ENCODE measurements around the gene TPI1. TPM values are rescaled to one million over a fixed set of nuclear protein-coding genes. Genes with fewer than 3 reads are reported as not detected.

Gene TPI1
- total RNA-seq, 4 donors from 2014 or later = 288 to 372 (median 355) TPM

DNA sequence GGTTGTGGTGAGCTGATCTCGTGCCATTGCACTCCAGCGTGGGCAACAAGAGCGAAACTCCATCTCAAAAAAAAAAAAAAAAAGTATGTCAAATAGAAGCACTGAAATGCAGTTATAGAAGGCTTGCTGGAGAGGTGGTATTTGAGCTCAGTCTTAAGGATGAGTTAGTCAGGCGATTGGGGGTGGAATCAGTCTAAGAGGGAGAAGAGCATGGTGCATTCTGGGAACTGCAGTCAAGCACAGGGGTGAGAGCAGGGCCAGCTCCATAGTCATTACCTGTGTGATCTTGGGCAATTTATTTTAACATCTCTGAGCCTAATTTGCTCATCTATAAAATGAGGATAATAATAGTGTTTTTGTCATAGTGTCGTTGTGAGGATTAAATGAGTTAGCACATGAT is 32.5 kb upstream of the TPI1 start:
- no peak for TF ChIP-seq EP300 (IDR thresholded peaks at IDR 0.05)
- TF ChIP-seq, protein P1, sequence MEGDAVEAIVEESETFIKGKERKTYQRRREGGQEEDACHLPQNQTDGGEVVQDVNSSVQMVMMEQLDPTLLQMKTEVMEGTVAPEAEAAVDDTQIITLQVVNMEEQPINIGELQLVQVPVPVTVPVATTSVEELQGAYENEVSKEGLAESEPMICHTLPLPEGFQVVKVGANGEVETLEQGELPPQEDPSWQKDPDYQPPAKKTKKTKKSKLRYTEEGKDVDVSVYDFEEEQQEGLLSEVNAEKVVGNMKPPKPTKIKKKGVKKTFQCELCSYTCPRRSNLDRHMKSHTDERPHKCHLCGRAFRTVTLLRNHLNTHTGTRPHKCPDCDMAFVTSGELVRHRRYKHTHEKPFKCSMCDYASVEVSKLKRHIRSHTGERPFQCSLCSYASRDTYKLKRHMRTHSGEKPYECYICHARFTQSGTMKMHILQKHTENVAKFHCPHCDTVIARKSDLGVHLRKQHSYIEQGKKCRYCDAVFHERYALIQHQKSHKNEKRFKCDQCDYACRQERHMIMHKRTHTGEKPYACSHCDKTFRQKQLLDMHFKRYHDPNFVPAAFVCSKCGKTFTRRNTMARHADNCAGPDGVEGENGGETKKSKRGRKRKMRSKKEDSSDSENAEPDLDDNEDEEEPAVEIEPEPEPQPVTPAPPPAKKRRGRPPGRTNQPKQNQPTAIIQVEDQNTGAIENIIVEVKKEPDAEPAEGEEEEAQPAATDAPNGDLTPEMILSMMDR (IDR thresholded peaks at IDR 0.05) = no peak
- no peak for TF ChIP-seq POLR2AphosphoS5 (IDR thresholded peaks at IDR 0.05)
- no peak for TF ChIP-seq POLR2A (IDR thresholded peaks at IDR 0.05; ENCODE audit: low read depth)
- DNase-seq (ENCODE audit: extremely low spot score) = no peak
- intact Hi-C loops (cut with DNase I) = no loop called here
- Histone ChIP-seq H3K27ac (replicated peaks in 1 of 4) (no peak overlapping the region), H3K36me3 (peaks cover 22 to 87% (median 52%) of the 10 kb centered on the region in 4 donors), H3K27me3 (no peaks in the 10 kb centered on the region), H3K4me3 (no peak overlapping the region), H3K4me1 (peaks cover under 1 to 11% (median 7%) of the 10 kb centered on the region in 4 donors), H3K9me3 (no peaks in the 10 kb centered on the region)
- 79% methylated on average over 5 of the region's 5 CpGs for WGBS

DNA sequence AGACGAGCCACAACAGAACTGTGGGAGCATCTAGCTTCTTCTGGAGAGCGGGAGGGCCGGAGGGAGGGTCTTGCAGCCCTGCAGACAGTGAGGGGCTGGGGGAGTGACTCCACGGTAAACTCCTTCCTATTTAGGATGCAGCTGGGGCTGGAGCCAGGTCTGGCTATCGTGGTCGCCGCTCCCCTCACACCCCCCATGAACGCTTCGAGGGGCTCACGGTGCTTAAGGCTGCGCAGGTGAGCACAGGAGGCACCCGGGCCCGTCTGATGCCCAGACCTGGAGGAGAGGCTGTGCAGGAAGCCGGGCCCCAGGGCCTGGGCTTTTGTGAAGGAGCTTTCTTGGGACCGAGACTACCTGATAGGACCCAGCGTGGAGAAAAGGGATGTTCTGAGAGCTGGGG is 30.5 kb upstream of the TPI1 start:
- intact Hi-C loops (cut with DNase I) = no loop called here
- Histone ChIP-seq H3K27me3 (no peaks in the 10 kb centered on the region), H3K27ac (replicated peaks in 1 of 4) (no peak overlapping the region), H3K4me1 (peaks cover 0 to 5% (median 0%) of the 10 kb centered on the region in 4 donors), H3K36me3 (peaks cover 22 to 79% (median 44%) of the 10 kb centered on the region in 4 donors), H3K4me3 (no peak overlapping the region), H3K9me3 (no peaks in the 10 kb centered on the region)
- DNase-seq (ENCODE audit: extremely low spot score) = no peak
- WGBS = 83% methylated on average over 16 of the region's 16 CpGs
- TF ChIP-seq EP300 (IDR thresholded peaks at IDR 0.05) (no peak), POLR2A (IDR thresholded peaks at IDR 0.05; ENCODE audit: low read depth) (no peak), POLR2AphosphoS5 (IDR thresholded peaks at IDR 0.05) (no peak)
- TF ChIP-seq, protein P1 (IDR thresholded peaks at IDR 0.05) = no peak

DNA sequence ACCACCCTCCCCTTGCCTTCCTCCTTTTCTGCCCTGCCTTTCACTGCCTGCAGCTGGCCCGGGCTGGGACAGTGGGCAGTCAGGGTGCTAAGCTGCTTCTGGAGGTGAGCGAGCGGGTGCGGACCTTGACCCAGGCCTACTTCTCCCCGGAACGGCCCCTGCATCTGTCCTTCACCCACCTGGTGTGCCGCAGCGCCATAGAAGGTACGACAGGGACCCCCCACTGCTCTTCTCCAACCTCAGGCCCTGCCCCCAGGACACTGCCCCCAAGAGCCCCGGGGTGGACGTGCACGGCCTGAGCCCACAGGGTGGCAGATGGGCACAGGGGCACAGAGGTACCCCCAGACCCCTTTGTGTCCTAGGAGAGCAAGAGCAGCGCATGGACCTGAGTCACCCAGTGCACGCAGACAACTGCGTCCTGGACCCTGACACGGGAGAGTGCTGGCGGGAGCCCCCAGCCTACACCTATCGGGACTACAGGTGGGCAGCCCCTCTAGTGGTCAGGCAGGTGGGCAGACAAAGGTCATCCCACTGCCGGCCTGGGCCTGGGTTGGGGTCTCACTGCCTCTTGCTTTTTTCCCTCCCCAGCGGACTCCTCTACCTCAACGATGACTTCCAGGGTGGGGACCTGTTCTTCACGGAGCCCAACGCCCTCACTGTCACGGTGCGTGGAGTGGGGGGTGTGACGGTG is 29.8 kb upstream of the TPI1 start:
- intact Hi-C loops (cut with DNase I) = no loop called here
- TF ChIP-seq EP300 (IDR thresholded peaks at IDR 0.05) (no peak), POLR2A (IDR thresholded peaks at IDR 0.05; ENCODE audit: low read depth) (no peak), POLR2AphosphoS5 (IDR thresholded peaks at IDR 0.05) (no peak)
- TF ChIP-seq, protein P1 (IDR thresholded peaks at IDR 0.05) = no peak
- Histone ChIP-seq H3K36me3 (peaks cover 22 to 74% (median 40%) of the 10 kb centered on the region in 4 donors), H3K4me1 (peaks cover 0 to 5% (median 0%) of the 10 kb centered on the region in 4 donors), H3K27ac (replicated peaks in 1 of 4) (no peak overlapping the region), H3K9me3 (no peaks in the 10 kb centered on the region), H3K4me3 (no peak overlapping the region), H3K27me3 (no peaks in the 10 kb centered on the region)
- DNase-seq (ENCODE audit: extremely low spot score) = no peak
- WGBS = 92% methylated on average over 17 of the region's 26 CpGs

DNA sequence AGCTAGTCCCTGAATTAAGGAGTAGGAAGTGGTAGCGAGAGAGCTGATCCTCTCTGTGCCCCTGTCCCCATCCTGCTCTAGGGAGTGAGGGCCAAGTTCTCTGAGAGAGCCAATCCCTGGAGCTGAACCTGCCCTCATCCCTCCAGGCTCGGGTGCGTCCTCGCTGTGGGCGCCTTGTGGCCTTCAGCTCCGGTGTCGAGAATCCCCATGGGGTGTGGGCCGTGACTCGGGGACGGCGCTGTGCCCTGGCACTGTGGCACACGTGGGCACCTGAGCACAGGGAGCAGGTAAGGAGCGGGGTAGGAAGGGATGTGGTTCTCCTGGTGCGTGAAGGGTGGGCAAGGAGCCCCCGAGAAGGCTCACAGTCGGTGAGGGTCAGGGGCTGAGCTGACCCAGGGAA is 28.5 kb upstream of the TPI1 start:
- no peaks in the 10 kb centered on the region for H3K27me3 ChIP-seq
- no peak for DNase-seq (ENCODE audit: extremely low spot score)
- H3K36me3 ChIP-seq = peaks cover 19 to 75% (median 45%) of the 10 kb centered on the region in 4 donors
- no peak overlapping the region for H3K27ac ChIP-seq (replicated peaks in 1 of 4)
- 87% methylated on average over 10 of the region's 16 CpGs for WGBS
- intact Hi-C loops (cut with DNase I) = no loop called here
- TF ChIP-seq POLR2A (IDR thresholded peaks at IDR 0.05; ENCODE audit: low read depth) (no peak), POLR2AphosphoS5 (IDR thresholded peaks at IDR 0.05) (no peak), EP300 (IDR thresholded peaks at IDR 0.05) (no peak)
- TF ChIP-seq, protein P1 (IDR thresholded peaks at IDR 0.05) = no peak
- peaks cover 0 to 5% (median 0%) of the 10 kb centered on the region in 4 donors for H3K4me1 ChIP-seq
- H3K9me3 ChIP-seq = no peaks in the 10 kb centered on the region
- no peak overlapping the region for H3K4me3 ChIP-seq

Data from esophagus muscularis mucosa (tissue), 4 donors.